H1 (cell line): ENCODE data around the gene RELN. TPM values are rescaled to one million over a fixed set of nuclear protein-coding genes. Genes with fewer than 3 reads are reported as not detected.
A peak's percentile ranks its signal among the peaks of the same experiment; 100 is the strongest.

ENCODE experiments used
- CTCF ChIA-PET: fragments of 300-600 bp; sonication (Branson Sonifier 250); formaldehyde crosslinking; loops from one replicate; lab custom pipeline; 2021; ENCODE audit not compliant: partially characterized antibody; lab: Charles Lee
- POLR2A ChIA-PET: fragments of 300-600 bp; sonication (Branson Sonifier 250); formaldehyde crosslinking; loops from one replicate; lab custom pipeline; 2021; ENCODE audit warnings: inconsistent platforms; ENCODE audit not compliant: partially characterized antibody; lab: Charles Lee
- DNase-seq, 2 experiments: peaks; one replicate each; pipeline versions ENCODE4 v3.0.0 to v3.0.0-alpha.2; 2010 to 2022; ENCODE audit warnings: low spot score in 2 of 2, low read depth in 1 of 2, mixed read lengths in 1 of 2
- FAIRE-seq: peaks from 2 replicates; lab custom pipeline; 2011; peaks lifted over from hg19 to GRCh38; lab: Jason Lieb, UNC
- H2AFZ ChIP-seq: 2 replicates; pipeline ENCODE4 v1.8.1; 2012; ENCODE audit warnings: low read length, inconsistent platforms
- H2AK5ac ChIP-seq: 2 replicates; pipeline ENCODE4 v1.6.1; 2013; ENCODE audit warnings: low read depth, low read length
- H2BK120ac ChIP-seq: replicated peaks from 2 replicates; pipeline ENCODE3; 2013; ENCODE audit warnings: low read depth, low read length, inconsistent platforms
- H2BK12ac ChIP-seq: 2 replicates; pipeline ENCODE4 v1.6.1; 2013; ENCODE audit warnings: low read depth, low read length
- H2BK15ac ChIP-seq: 2 replicates; pipeline ENCODE4 v1.6.1; 2013; ENCODE audit warnings: low read length
- H2BK20ac ChIP-seq: 2 replicates; pipeline ENCODE4 v1.6.1; 2013; ENCODE audit warnings: low read length
- H2BK5ac ChIP-seq: 2 replicates; pipeline ENCODE4 v1.6.1; 2013; ENCODE audit warnings: low read depth, low read length
- H3K14ac ChIP-seq: 2 replicates; pipeline ENCODE4 v1.6.1; 2013; ENCODE audit warnings: inconsistent platforms; ENCODE audit not compliant: insufficient read length
- H3K18ac ChIP-seq: 2 replicates; pipeline ENCODE4 v1.6.1; 2013; ENCODE audit warnings: low read length; ENCODE audit errors: extremely low read depth
- H3K23ac ChIP-seq: 2 replicates; pipeline ENCODE4 v1.6.1; 2013; ENCODE audit warnings: inconsistent platforms; ENCODE audit not compliant: insufficient read length
- H3K23me2 ChIP-seq: 2 replicates; pipeline ENCODE4 v1.6.1; 2013; ENCODE audit warnings: low read depth, low read length
- H3K27ac ChIP-seq: 2 replicates; pipeline ENCODE4 v1.6.1; 2011; ENCODE audit warnings: low read depth, low read length, inconsistent platforms
- H3K27me3 ChIP-seq, 4 experiments: replicated peaks in 1 of 4; 1 replicate in 1 of 4; 2 replicates in 3 of 4; pipeline versions ENCODE4 v1.6.1 to v1.8.1; 2011 to 2013; ENCODE audit warnings: low read length in 3 of 4, mild to moderate bottlenecking in 3 of 4, inconsistent platforms in 2 of 4, mixed read lengths in 2 of 4, moderate library complexity in 1 of 4; ENCODE audit not compliant: control insufficient read depth in 3 of 4, insufficient read depth in 3 of 4; ENCODE audit errors: extremely low read depth in 1 of 4
- H3K36me3 ChIP-seq, 4 experiments: 2 replicates each; pipeline versions ENCODE4 v1.6.1 to v1.8.1; 2011 to 2013; ENCODE audit warnings: mild to moderate bottlenecking in 4 of 4, low read length in 3 of 4, moderate library complexity in 2 of 4, control low read depth in 1 of 4, inconsistent platforms in 1 of 4; ENCODE audit not compliant: insufficient read depth in 4 of 4, control insufficient read depth in 2 of 4
- H3K4ac ChIP-seq: replicated peaks from 2 replicates; pipeline ENCODE3; 2013; ENCODE audit warnings: low read length, low read depth, mixed read lengths, inconsistent platforms; ENCODE audit not compliant: insufficient read length
- H3K4me1 ChIP-seq, 4 experiments: replicated peaks in 1 of 4; 1 replicate in 1 of 4; 2 replicates in 3 of 4; pipeline versions ENCODE4 v1.6.1 to v1.8.1; 2011 to 2013; ENCODE audit warnings: low read length in 3 of 4, inconsistent platforms in 2 of 4, mixed read lengths in 1 of 4; ENCODE audit not compliant: insufficient read depth in 4 of 4, control insufficient read depth in 3 of 4
- H3K4me2 ChIP-seq, 2 experiments: 2 replicates each; pipeline versions ENCODE4 v1.6.1 to v1.8.1; 2011 to 2013; ENCODE audit warnings: low read depth in 2 of 2, low read length in 2 of 2, control low read depth in 1 of 2, inconsistent platforms in 1 of 2, mild to moderate bottlenecking in 1 of 2; ENCODE audit not compliant: insufficient read depth in 1 of 2
- H3K4me3 ChIP-seq, 4 experiments: fragments of 200-600, 300-600 bp in 1 of 4; sonication (generic), shearing (Covaris generic), sonication (Bioruptor Twin) in 1 of 4; 2 replicates each; pipeline versions ENCODE4 v1.5.1 to v1.8.1; 2011 to 2016; ENCODE audit warnings: low read length in 4 of 4, low read depth in 3 of 4, control low read depth in 2 of 4, inconsistent platforms in 2 of 4, mild to moderate bottlenecking in 2 of 4, mixed read lengths in 1 of 4, moderate library complexity in 1 of 4; ENCODE audit not compliant: insufficient read depth in 2 of 4; ENCODE audit errors: extremely low read depth in 1 of 4
- H3K56ac ChIP-seq: replicated peaks from 2 replicates; pipeline ENCODE3; 2013; ENCODE audit warnings: low read depth, mild to moderate bottlenecking, mixed read lengths, low read length, inconsistent platforms; ENCODE audit not compliant: insufficient read length
- H3K79me1 ChIP-seq: 2 replicates; pipeline ENCODE4 v1.6.1; 2013; ENCODE audit warnings: low read depth, low read length, control low read depth
- H3K79me2 ChIP-seq, 2 experiments: 2 replicates each; pipeline versions ENCODE4 v1.6.1 to v1.8.1; 2012 to 2013; ENCODE audit warnings: low read length in 2 of 2, mild to moderate bottlenecking in 2 of 2, inconsistent platforms in 1 of 2; ENCODE audit not compliant: insufficient read depth in 2 of 2, control insufficient read depth in 1 of 2
- H3K9ac ChIP-seq, 4 experiments: replicated peaks in 1 of 4; 1 replicate in 1 of 4; 2 replicates in 3 of 4; pipeline versions ENCODE4 v1.6.1 to v1.8.1; 2011 to 2013; ENCODE audit warnings: low read depth in 3 of 4, low read length in 3 of 4, control low read depth in 2 of 4, mild to moderate bottlenecking in 2 of 4, moderate library complexity in 2 of 4, inconsistent platforms in 1 of 4; ENCODE audit errors: extremely low read depth in 1 of 4
- H3K9me3 ChIP-seq, 2 experiments: 2 replicates each; pipeline versions ENCODE4 v1.6.1 to v1.8.1; 2012 to 2013; ENCODE audit warnings: mild to moderate bottlenecking in 2 of 2, moderate library complexity in 2 of 2, control low read depth in 1 of 2, inconsistent platforms in 1 of 2, low read depth in 1 of 2, low read length in 1 of 2, mixed read lengths in 1 of 2; ENCODE audit not compliant: insufficient read depth in 2 of 2
- H4K20me1 ChIP-seq, 2 experiments: replicated peaks in 1 of 2; 2 replicates each; pipeline versions ENCODE3 to v1.8.1; 2011 to 2013; ENCODE audit warnings: inconsistent platforms in 2 of 2, low read length in 2 of 2, mild to moderate bottlenecking in 1 of 2; ENCODE audit not compliant: insufficient read depth in 2 of 2, control insufficient read depth in 1 of 2
- H4K5ac ChIP-seq: 2 replicates; pipeline ENCODE4 v1.6.1; 2013; ENCODE audit warnings: low read length, low read depth, mixed read lengths, inconsistent platforms; ENCODE audit not compliant: insufficient read length
- H4K8ac ChIP-seq: 2 replicates; pipeline ENCODE4 v1.8.0; 2013; ENCODE audit warnings: mild to moderate bottlenecking, moderate library complexity, low read length, inconsistent platforms; ENCODE audit not compliant: insufficient read depth; ENCODE audit errors: extremely low read depth
- H4K91ac ChIP-seq: replicated peaks from 2 replicates; pipeline ENCODE3; 2013; ENCODE audit warnings: low read length, mixed read lengths, inconsistent platforms; ENCODE audit not compliant: insufficient read length
- CBX5 ChIP-seq: fragments of 300-800, 300-1000 bp; sonication (generic); IDR thresholded peaks from 2 replicates; pipeline ENCODE4 v1.7.1; 2016; ENCODE audit warnings: antibody characterized with exemption, low read length, low read depth
- E2F6 ChIP-seq: IDR thresholded peaks from 2 replicates; pipeline ENCODE4 v1.6.1; 2012; ENCODE audit warnings: inconsistent platforms
- HDAC2 ChIP-seq, 2 experiments: fragments of 300-600 bp in 1 of 2; sonication (generic) in 1 of 2; IDR thresholded peaks; 2 replicates each; pipeline ENCODE4 v1.6.1; 2011 to 2012; ENCODE audit warnings: low read depth in 2 of 2, low read length in 2 of 2, mild to moderate bottlenecking in 2 of 2, moderate library complexity in 2 of 2, borderline replicate concordance in 1 of 2, inconsistent platforms in 1 of 2
- RAD21 ChIP-seq, 2 experiments: IDR thresholded peaks in 1 of 2; conservative IDR thresholded peaks in 1 of 2; 2 replicates each; pipeline ENCODE4 v1.6.1; 2011; ENCODE audit warnings: low read depth in 2 of 2, low read length in 2 of 2, improper control_type of control experiment in 1 of 2, inconsistent platforms in 1 of 2, mild to moderate bottlenecking in 1 of 2, moderate library complexity in 1 of 2
- SRF ChIP-seq: IDR thresholded peaks from 2 replicates; pipeline ENCODE4 v1.6.1; 2011; ENCODE audit warnings: mild to moderate bottlenecking, low read depth, low read length, moderate library complexity
- WGBS, 2 experiments: shearing (Covaris generic) in 1 of 2; methylation state at CpG; one replicate each; pipeline versions ENCODE4 v1.1.6 to v1.1.7; 2013 to 2015; ENCODE audit warnings: low lambda C conversion rate in 2 of 2, mixed read lengths in 2 of 2, inconsistent platforms in 1 of 2, low coverage in 1 of 2, missing lambda C conversion rate in 1 of 2; ENCODE audit not compliant: insufficient replicate concordance in 2 of 2, insufficient coverage in 1 of 2, insufficient read length in 1 of 2; ENCODE audit errors: extremely low coverage in 1 of 2, missing lambda C conversion rate in 1 of 2; 5-methylcytosine and 5-hydroxymethylcytosine counted together
- polyA plus RNA-seq, 7 experiments: library from polyadenylated mRNA; depleted of rRNA in 3 of 7; stranded (reverse) in 5 of 7; unstranded in 2 of 7; fragments of >200 nt in 5 of 7; fragments of 200-250 nt in 2 of 7; gene quantifications; 1 replicate in 5 of 7; 2 replicates in 1 of 7; 4 replicates in 1 of 7; pipeline versions ENCODE4 v1.2.1 to v1.2.3, GENCODE V29; 2011 to 2013; ENCODE audit warnings: missing spikeins in 2 of 7, mixed read lengths in 2 of 7
- total RNA-seq: library from RNA; stranded (reverse); fragmentation: NEBNext Ultra II Directional; extraction: Animal tissue kit (Norgen Biotek cat#: 25700); gene quantifications from 2 replicates; pipeline ENCODE4 v1.2.1, GENCODE V29; 2021
- TF ChIP-seq, protein P1 (sequence below), 3 experiments: IDR thresholded peaks; 1 replicate in 2 of 3; 2 replicates in 1 of 3; pipeline versions ENCODE4 v1.5.1 to v1.6.1; 2011; ENCODE audit warnings: low read length in 3 of 3, mild to moderate bottlenecking in 3 of 3, inconsistent platforms in 2 of 3, low read depth in 1 of 3, moderate library complexity in 1 of 3; ENCODE audit not compliant: insufficient read depth in 1 of 3; ENCODE audit errors: control extremely low read depth in 1 of 3

Gene RELN
- total and polyA plus RNA-seq, 2 of the 8 experiments (the other 6 are each of a cell fraction or from before 2014, with no cell fraction given) = 0.03 to 0.07 TPM

DNA sequence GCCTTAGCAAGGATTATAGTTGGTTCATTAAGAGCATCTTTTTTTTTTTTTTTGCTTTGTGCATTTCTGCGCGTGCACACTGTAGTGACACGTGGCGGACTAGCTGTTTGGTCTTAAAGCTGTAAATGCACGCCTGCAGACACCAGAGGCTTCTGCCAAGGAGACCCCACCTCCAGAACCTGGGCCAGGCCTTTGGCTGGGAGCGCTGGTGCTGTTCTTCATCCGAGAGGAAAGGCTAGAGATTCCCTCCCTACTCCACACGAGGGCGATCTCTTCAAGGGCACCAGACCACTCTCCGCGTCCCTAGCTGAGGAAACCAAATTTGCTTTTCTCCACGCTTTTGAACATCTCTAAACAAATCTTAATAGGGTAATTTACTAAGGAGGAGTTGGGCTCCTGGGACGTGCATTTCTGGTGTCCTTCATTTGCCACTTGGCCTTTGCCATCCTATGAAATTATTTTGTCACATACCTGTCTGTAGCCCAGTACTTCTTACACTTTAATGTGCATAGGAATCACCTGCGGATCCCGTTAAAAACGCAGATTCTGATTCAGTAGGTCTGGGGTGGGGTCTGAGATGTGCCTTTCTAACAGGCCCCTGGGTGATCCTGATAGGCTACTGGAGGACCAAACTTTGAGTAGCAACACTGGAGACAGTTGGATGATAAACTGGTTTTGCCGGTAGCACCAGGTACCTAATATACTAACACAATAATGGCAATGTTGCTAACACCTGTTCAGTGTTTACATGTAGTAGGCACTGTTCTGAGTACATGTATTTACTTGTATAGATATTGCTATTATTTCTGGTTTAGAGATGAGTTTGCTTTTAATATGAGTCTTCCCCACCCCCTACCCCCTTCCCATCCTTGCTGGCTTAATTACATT is 542.1 kb downstream of the RELN start:
- Histone ChIP-seq H3K79me2 (no peaks in the 10 kb centered on the region), H4K8ac (no peak overlapping the region), H3K27me3 (peaks cover 1 to 38% (median 28%) of the 10 kb centered on the region in 4 experiments), H3K27ac (no peak overlapping the region), H3K18ac (no peak overlapping the region), H3K23ac (no peak overlapping the region), H3K9ac (no peak overlapping the region), H2BK5ac (no peak overlapping the region), H3K4me1 (peaks cover 0 to 6% (median 4%) of the 10 kb centered on the region in 4 experiments; a peak in 5 of 7 replicates), H3K4me3 (no peak overlapping the region), H3K9me3 (no peaks in the 10 kb centered on the region), H2AK5ac (no peak overlapping the region), H4K20me1 (no peaks in the 10 kb centered on the region), H3K56ac (no peak overlapping the region), H3K14ac (no peak overlapping the region), H3K4me2 (peak overlapping the region in 1 of 2 experiments; percentile 9; a peak in 2 of 4 replicates), H2BK120ac (no peak overlapping the region), H4K5ac (no peak overlapping the region), H2AFZ (0 out of 2 replicates have a peak overlapping the region, but pooled peaks have one; percentile 36), H2BK15ac (no peak overlapping the region), H4K91ac (no peak overlapping the region), H3K23me2 (peaks cover 4% of the 10 kb centered on the region; the same call in 1 of the 2 replicates), H3K4ac (no peak overlapping the region), H2BK20ac (no peak overlapping the region), H2BK12ac (no peak overlapping the region), H3K79me1 (no peaks in the 10 kb centered on the region), H3K36me3 (no peaks in the 10 kb centered on the region)
- CTCF ChIA-PET = interaction anchor here (0.6 to 2.0 kb wide), 15 partner anchors 9 to 1771 kb away, joined by 3 to 13 read pairs (median 4); no protein-coding TSS in a partner anchor
- DNase-seq (peak; percentile 34 to 74), FAIRE-seq (peak; percentile 84)
- 26% methylated on average over 17 of the region's 17 CpGs; no CpG with 5 or more reads in 1 of the 2 experiments for WGBS, 2 experiments
- POLR2A ChIA-PET = interaction anchor here (0.6 kb wide), 1 partner anchor 36 kb away, joined by 3 read pairs; no protein-coding TSS in a partner anchor
- no peak for TF ChIP-seq HDAC2 (IDR thresholded peaks at IDR 0.05; ENCODE audit: borderline replicate concordance in 1 of 2, low read depth in 2 of 2, low read length in 2 of 2)
- no peak for TF ChIP-seq SRF
- no peak for TF ChIP-seq CBX5
- TF ChIP-seq E2F6 = peak; percentile 60
- TF ChIP-seq, protein P1, sequence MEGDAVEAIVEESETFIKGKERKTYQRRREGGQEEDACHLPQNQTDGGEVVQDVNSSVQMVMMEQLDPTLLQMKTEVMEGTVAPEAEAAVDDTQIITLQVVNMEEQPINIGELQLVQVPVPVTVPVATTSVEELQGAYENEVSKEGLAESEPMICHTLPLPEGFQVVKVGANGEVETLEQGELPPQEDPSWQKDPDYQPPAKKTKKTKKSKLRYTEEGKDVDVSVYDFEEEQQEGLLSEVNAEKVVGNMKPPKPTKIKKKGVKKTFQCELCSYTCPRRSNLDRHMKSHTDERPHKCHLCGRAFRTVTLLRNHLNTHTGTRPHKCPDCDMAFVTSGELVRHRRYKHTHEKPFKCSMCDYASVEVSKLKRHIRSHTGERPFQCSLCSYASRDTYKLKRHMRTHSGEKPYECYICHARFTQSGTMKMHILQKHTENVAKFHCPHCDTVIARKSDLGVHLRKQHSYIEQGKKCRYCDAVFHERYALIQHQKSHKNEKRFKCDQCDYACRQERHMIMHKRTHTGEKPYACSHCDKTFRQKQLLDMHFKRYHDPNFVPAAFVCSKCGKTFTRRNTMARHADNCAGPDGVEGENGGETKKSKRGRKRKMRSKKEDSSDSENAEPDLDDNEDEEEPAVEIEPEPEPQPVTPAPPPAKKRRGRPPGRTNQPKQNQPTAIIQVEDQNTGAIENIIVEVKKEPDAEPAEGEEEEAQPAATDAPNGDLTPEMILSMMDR (IDR thresholded peaks at IDR 0.05; ENCODE audit: control extremely low read depth in 1 of 3, insufficient read depth in 1 of 3, low read depth in 1 of 3, low read length in 3 of 3) = peak; percentile 83 to 94 (median 84)
- peak; percentile 91 to 92 for TF ChIP-seq RAD21 (IDR thresholded peaks at IDR 0.05 in 1 of 2, conservative IDR thresholded peaks at IDR 0.05 in 1 of 2; ENCODE audit: low read depth in 2 of 2, low read length in 2 of 2)
